K562 (cell line): ENCODE results near the gene LAMA3. TPM values are rescaled to one million over a fixed set of nuclear protein-coding genes. Genes with fewer than 3 reads are reported as not detected.

Source experiments
- ARID2 ChIP-seq: fragments of 450-650 bp; IDR thresholded peaks from 2 replicates; pipeline ENCODE4 v1.6.1; 2017; ENCODE audit warnings: antibody characterized with exemption, mild to moderate bottlenecking
- BDP1 ChIP-seq: IDR thresholded peaks from 3 replicates; pipeline ENCODE4 v1.6.1; 2011; ENCODE audit not compliant: insufficient read length, insufficient read depth
- CCAR2 ChIP-seq: fragments of 200-400 bp; formaldehyde crosslinking; IDR thresholded peaks from 2 replicates; pipeline ENCODE4 v1.6.1; 2017; ENCODE audit warnings: mild to moderate bottlenecking, low read depth, low read length
- CEBPG ChIP-seq, 3 experiments: fragments of 200-800 bp in 1 of 3; sonication (Bioruptor generic) in 1 of 3; sonication (generic) in 1 of 3; formaldehyde crosslinking in 1 of 3; IDR thresholded peaks in 2 of 3; conservative IDR thresholded peaks in 1 of 3; 2 replicates each; pipeline versions ENCODE4 v1.6.1 to v1.8.0; 2016 to 2022; ENCODE audit warnings: missing compliant biosample characterization in 2 of 3, missing genetic modification characterization in 2 of 3, mild to moderate bottlenecking in 1 of 3, missing genetic modification reagents in 1 of 3
- CREB3 ChIP-seq: fragments of 450-650 bp; conservative IDR thresholded peaks from 2 replicates; pipeline ENCODE4 v1.6.1; 2016; ENCODE audit warnings: missing genetic modification characterization, low read depth, mild to moderate bottlenecking, missing compliant biosample characterization, moderate library complexity
- HSF4 ChIP-seq: fragments of 250-450 bp; sonication (Bioruptor Pico); IDR thresholded peaks from 2 replicates; pipeline ENCODE4 v2.1.2; 2022; ENCODE audit warnings: mild to moderate bottlenecking, moderate library complexity, borderline replicate concordance
- KDM2B ChIP-seq: fragments of 250-450 bp; sonication (Bioruptor Pico); IDR thresholded peaks from 2 replicates; pipeline ENCODE4 v1.8.0; 2021; ENCODE audit warnings: mild to moderate bottlenecking, moderate library complexity
- KLF16 ChIP-seq: IDR thresholded peaks from 2 replicates; pipeline ENCODE4 v1.6.1; 2016; ENCODE audit warnings: antibody characterized with exemption
- MEF2D ChIP-seq: conservative IDR thresholded peaks from 2 replicates; pipeline ENCODE4 v1.6.1; 2016; ENCODE audit warnings: low read depth, missing genetic modification characterization, missing compliant biosample characterization
- NFE2L1 ChIP-seq: fragments of 450-650 bp; IDR thresholded peaks from 2 replicates; pipeline ENCODE4 v1.6.1; 2016; ENCODE audit warnings: missing genetic modification characterization, low read depth, mild to moderate bottlenecking, missing compliant biosample characterization, moderate library complexity, borderline replicate concordance
- NFRKB ChIP-seq: fragments of 450-650 bp; IDR thresholded peaks from 2 replicates; pipeline ENCODE4 v1.6.1; 2016; ENCODE audit warnings: low read depth
- PTBP1 ChIP-seq: fragments of 200-400 bp; formaldehyde crosslinking; IDR thresholded peaks from 2 replicates; pipeline ENCODE4 v1.6.1; 2017; ENCODE audit warnings: low read depth, low read length
- RAD21 ChIP-seq, 2 experiments: fragments of 250-450 bp in 1 of 2; fragments of 450-650 bp in 1 of 2; sonication (Bioruptor Pico) in 1 of 2; formaldehyde crosslinking in 1 of 2; IDR thresholded peaks in 1 of 2; conservative IDR thresholded peaks in 1 of 2; 2 replicates each; pipeline versions ENCODE4 v1.4.0 to v1.8.0; 2020 to 2022; ENCODE audit warnings: mild to moderate bottlenecking in 2 of 2, moderate library complexity in 1 of 2
- RBBP5 ChIP-seq: fragments of 200-600 bp; sonication (generic); IDR thresholded peaks from 2 replicates; pipeline ENCODE4 v1.6.1; 2012; ENCODE audit warnings: borderline replicate concordance, mild to moderate bottlenecking, low read length, control low read depth, inconsistent platforms; ENCODE audit not compliant: insufficient read depth, poor library complexity, severe bottlenecking
- RBFOX2 ChIP-seq: fragments of 200-400 bp; formaldehyde crosslinking; IDR thresholded peaks from 2 replicates; pipeline ENCODE4 v1.6.1; 2017; ENCODE audit warnings: low read depth, mild to moderate bottlenecking, low read length, moderate library complexity
- SMARCA4 ChIP-seq: fragments of 450-650 bp; IDR thresholded peaks from 2 replicates; pipeline ENCODE4 v1.6.1; 2016
- SMARCC2 ChIP-seq: fragments of 450-650 bp; IDR thresholded peaks from 2 replicates; pipeline ENCODE4 v1.6.1; 2017; ENCODE audit warnings: antibody characterized with exemption, moderate library complexity, mild to moderate bottlenecking, low read depth
- TEAD4 ChIP-seq, 2 experiments: sonication (generic) in 1 of 2; formaldehyde crosslinking in 1 of 2; IDR thresholded peaks; 2 replicates each; pipeline versions ENCODE4 v1.6.1 to v1.8.0; 2012 to 2022; ENCODE audit warnings: borderline replicate concordance in 1 of 2, inconsistent platforms in 1 of 2, low read length in 1 of 2, mild to moderate bottlenecking in 1 of 2, missing genetic modification reagents in 1 of 2
- ZBTB1 ChIP-seq: sonication (generic); formaldehyde crosslinking; IDR thresholded peaks from 2 replicates; pipeline ENCODE4 v1.8.1; 2023; ENCODE audit warnings: missing genetic modification reagents, low read depth, mild to moderate bottlenecking, borderline replicate concordance
- ZNF41 ChIP-seq: fragments of 250-450 bp; sonication (Bioruptor Pico); conservative IDR thresholded peaks from 2 replicates; pipeline ENCODE4 v1.4.0; 2020; ENCODE audit warnings: mild to moderate bottlenecking
- polyA plus RNA-seq, 8 experiments: library from polyadenylated mRNA; depleted of rRNA in 4 of 8; stranded (reverse) in 5 of 8; unstranded in 3 of 8; fragments of >200 nt; fragmentation: Nextera tagmentation in 2 of 8; fragmentation: Illumina TruSeq in 1 of 8; extraction: Ambion mirVana in 2 of 8; extraction: Trizol in 1 of 8; gene quantifications; 2 replicates each; pipeline versions ENCODE4 v1.2.1 to v1.2.3, GENCODE V29; 2011 to 2014; ENCODE audit warnings: inconsistent platforms in 1 of 8, missing spikeins in 1 of 8
- total RNA-seq, 7 experiments: library from RNA; depleted of rRNA in 6 of 7; stranded (reverse); fragments of >200 nt in 6 of 7; fragmentation: Illumina TruSeq in 2 of 7; extraction: Trizol in 2 of 7; gene quantifications; 2 replicates each; pipeline versions ENCODE4 v1.2.1 to v1.2.3, GENCODE V29; 2011 to 2021; ENCODE audit warnings: low replicate concordance in 1 of 7
- TF ChIP-seq, protein P1 (sequence below): fragments of 250-450 bp; sonication (Bioruptor Pico); IDR thresholded peaks from 2 replicates; pipeline ENCODE4 v1.4.0; 2020; ENCODE audit warnings: mild to moderate bottlenecking, moderate library complexity
- TF ChIP-seq, protein P2 (sequence below): sonication (generic); formaldehyde crosslinking; IDR thresholded peaks from 2 replicates; pipeline ENCODE4 v1.8.1; 2022; ENCODE audit warnings: missing genetic modification reagents

LAMA3 gene
- total and polyA plus RNA-seq, 9 of the 15 experiments (the other 6 are each of a cell fraction or from before 2014, with no cell fraction given), result 0.07 TPM; not detected in 8

DNA sequence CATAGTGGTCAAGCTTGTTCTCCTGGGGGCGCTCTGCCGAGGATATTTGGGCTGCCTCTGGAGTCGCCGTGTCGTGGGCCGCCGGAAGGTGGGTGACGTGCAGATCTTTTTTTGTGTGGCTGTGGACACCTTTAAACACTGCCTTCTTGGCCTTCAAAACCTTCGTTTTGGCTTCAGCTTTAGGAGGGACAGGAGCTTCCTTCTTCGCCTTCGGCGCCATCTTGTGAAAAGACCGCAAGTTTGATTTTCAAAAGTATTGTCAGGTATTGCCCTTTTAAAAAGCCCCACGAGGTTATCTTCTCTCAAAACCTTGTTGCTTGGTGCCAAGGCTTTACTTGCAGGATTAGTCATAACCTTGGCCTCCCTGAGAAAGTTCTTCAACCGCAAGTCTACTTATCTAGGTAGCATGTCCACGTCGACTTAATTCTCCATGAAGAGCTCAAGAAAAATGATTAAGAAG is 20.8 kb downstream of the LAMA3 start (continued):
- TF ChIP-seq CREB3 (tag) (no peak), TEAD4 (IDR thresholded peaks at IDR 0.05; ENCODE audit: low read length) (peak; percentile 89), TEAD4 (CRISPR knock-in tag; IDR thresholded peaks at IDR 0.05; ENCODE audit: borderline replicate concordance) (no peak), RAD21 (CRISPR knock-in tag; conservative IDR thresholded peaks at IDR 0.05 in 1 of 2, IDR thresholded peaks at IDR 0.05 in 1 of 2) (0 out of 4 replicates have a peak, but pooled peaks of 1 of the 2 experiments have one; percentile 5), KDM2B (CRISPR knock-in tag) (no peak), SMARCA4 (peak; percentile 84), NFRKB (0 out of 2 replicates have a peak, but pooled peaks have one; percentile 27), ZNF41 (CRISPR knock-in tag) (peak; percentile 56; the same call in 1 of the 2 replicates), RBBP5 (no peak), MEF2D (tag) (0 out of 2 replicates have a peak, but pooled peaks have one; percentile 30), CEBPG (CRISPR knock-in tag; IDR thresholded peaks at IDR 0.05) (no peak), CEBPG (tag; conservative IDR thresholded peaks at IDR 0.05 in 1 of 2, IDR thresholded peaks at IDR 0.05 in 1 of 2) (no peak), CCAR2 (no peak), ARID2 (no peak), SMARCC2 (peak; percentile 41; the same call in 1 of the 2 replicates), NFE2L1 (tag) (no peak), ZBTB1 (CRISPR knock-in tag) (no peak), HSF4 (CRISPR knock-in tag) (no peak), KLF16 (peak; percentile 76), RBFOX2 (no peak), PTBP1 (no peak), BDP1 (no peak)
- TF ChIP-seq, protein P1, sequence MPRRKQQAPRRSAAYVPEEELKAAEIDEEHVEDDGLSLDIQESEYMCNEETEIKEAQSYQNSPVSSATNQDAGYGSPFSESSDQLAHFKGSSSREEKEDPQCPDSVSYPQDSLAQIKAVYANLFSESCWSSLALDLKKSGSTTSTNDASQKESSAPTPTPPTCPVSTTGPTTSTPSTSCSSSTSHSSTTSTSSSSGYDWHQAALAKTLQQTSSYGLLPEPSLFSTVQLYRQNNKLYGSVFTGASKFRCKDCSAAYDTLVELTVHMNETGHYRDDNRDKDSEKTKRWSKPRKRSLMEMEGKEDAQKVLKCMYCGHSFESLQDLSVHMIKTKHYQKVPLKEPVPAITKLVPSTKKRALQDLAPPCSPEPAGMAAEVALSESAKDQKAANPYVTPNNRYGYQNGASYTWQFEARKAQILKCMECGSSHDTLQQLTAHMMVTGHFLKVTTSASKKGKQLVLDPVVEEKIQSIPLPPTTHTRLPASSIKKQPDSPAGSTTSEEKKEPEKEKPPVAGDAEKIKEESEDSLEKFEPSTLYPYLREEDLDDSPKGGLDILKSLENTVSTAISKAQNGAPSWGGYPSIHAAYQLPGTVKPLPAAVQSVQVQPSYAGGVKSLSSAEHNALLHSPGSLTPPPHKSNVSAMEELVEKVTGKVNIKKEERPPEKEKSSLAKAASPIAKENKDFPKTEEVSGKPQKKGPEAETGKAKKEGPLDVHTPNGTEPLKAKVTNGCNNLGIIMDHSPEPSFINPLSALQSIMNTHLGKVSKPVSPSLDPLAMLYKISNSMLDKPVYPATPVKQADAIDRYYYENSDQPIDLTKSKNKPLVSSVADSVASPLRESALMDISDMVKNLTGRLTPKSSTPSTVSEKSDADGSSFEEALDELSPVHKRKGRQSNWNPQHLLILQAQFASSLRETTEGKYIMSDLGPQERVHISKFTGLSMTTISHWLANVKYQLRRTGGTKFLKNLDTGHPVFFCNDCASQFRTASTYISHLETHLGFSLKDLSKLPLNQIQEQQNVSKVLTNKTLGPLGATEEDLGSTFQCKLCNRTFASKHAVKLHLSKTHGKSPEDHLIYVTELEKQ, result no peak
- TF ChIP-seq, protein P2, sequence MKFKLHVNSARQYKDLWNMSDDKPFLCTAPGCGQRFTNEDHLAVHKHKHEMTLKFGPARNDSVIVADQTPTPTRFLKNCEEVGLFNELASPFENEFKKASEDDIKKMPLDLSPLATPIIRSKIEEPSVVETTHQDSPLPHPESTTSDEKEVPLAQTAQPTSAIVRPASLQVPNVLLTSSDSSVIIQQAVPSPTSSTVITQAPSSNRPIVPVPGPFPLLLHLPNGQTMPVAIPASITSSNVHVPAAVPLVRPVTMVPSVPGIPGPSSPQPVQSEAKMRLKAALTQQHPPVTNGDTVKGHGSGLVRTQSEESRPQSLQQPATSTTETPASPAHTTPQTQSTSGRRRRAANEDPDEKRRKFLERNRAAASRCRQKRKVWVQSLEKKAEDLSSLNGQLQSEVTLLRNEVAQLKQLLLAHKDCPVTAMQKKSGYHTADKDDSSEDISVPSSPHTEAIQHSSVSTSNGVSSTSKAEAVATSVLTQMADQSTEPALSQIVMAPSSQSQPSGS, result no peak
